DND-41 (cell line): ENCODE measurements around the gene PDE4D.

Source experiments
- EZH2 ChIP-seq: IDR thresholded peaks from 3 replicates; pipeline ENCODE4 v1.6.1; 2012; ENCODE audit warnings: borderline replicate concordance, low read depth, mild to moderate bottlenecking, moderate library complexity, low read length, inconsistent platforms; ENCODE audit not compliant: severe bottlenecking
- TF ChIP-seq, protein P1 (sequence below): IDR thresholded peaks from 2 replicates; pipeline ENCODE4 v1.5.1; 2012; ENCODE audit warnings: borderline replicate concordance, low read length, moderate library complexity, mild to moderate bottlenecking; ENCODE audit not compliant: poor library complexity, severe bottlenecking; ENCODE audit errors: extremely low read depth

GRCh38 chr5:59038798-59039295 is 854.7 kb downstream of the PDE4D start:
- TF ChIP-seq, protein P1, sequence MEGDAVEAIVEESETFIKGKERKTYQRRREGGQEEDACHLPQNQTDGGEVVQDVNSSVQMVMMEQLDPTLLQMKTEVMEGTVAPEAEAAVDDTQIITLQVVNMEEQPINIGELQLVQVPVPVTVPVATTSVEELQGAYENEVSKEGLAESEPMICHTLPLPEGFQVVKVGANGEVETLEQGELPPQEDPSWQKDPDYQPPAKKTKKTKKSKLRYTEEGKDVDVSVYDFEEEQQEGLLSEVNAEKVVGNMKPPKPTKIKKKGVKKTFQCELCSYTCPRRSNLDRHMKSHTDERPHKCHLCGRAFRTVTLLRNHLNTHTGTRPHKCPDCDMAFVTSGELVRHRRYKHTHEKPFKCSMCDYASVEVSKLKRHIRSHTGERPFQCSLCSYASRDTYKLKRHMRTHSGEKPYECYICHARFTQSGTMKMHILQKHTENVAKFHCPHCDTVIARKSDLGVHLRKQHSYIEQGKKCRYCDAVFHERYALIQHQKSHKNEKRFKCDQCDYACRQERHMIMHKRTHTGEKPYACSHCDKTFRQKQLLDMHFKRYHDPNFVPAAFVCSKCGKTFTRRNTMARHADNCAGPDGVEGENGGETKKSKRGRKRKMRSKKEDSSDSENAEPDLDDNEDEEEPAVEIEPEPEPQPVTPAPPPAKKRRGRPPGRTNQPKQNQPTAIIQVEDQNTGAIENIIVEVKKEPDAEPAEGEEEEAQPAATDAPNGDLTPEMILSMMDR: no peak
- TF ChIP-seq EZH2: no peak
